MM.1S (cell line): ENCODE measurements around the gene SLC7A8.
"Not testable (repeated sequence)": the region's sequence is repeated elsewhere in the genome, so short reads cannot be mapped to it uniquely, and the experiment has no call there.

ENCODE experiments used
- DNase-seq: peaks from one replicate; pipeline ENCODE4 v3.0.0-alpha.2; 2015
- H2AFZ ChIP-seq: fragments of 300-600 bp; sonication (generic); 2 replicates; pipeline ENCODE4 v1.6.0; 2016; ENCODE audit warnings: antibody characterized with exemption, low read length
- H3F3A ChIP-seq: fragments of 300-600 bp; sonication (generic); 2 replicates; pipeline ENCODE4 v1.6.1; 2016; ENCODE audit warnings: mild to moderate bottlenecking, antibody characterized with exemption, low read length, moderate library complexity, mixed read lengths; ENCODE audit not compliant: insufficient read depth
- H3K27ac ChIP-seq: fragments of 300-600 bp; sonication (generic); 2 replicates; pipeline ENCODE4 v1.5.1; 2016; ENCODE audit warnings: mild to moderate bottlenecking, low read length
- H3K27me3 ChIP-seq: fragments of 300-600 bp; sonication (generic); replicated peaks from 2 replicates; pipeline ENCODE4 v1.6.0; 2016; ENCODE audit warnings: low read length; ENCODE audit not compliant: insufficient read depth
- H3K36me3 ChIP-seq: fragments of 300-600 bp; sonication (generic); replicated peaks from 2 replicates; pipeline ENCODE4 v1.6.1; 2016; ENCODE audit warnings: mild to moderate bottlenecking, low read length, mixed read lengths; ENCODE audit not compliant: insufficient read depth
- H3K4me1 ChIP-seq: fragments of 300-600 bp; sonication (generic); 2 replicates; pipeline ENCODE4 v1.6.1; 2016; ENCODE audit warnings: low read length, mixed read lengths
- H3K4me2 ChIP-seq: fragments of 300-600 bp; sonication (generic); 2 replicates; pipeline ENCODE4 v1.6.0; 2016; ENCODE audit warnings: low read depth, low read length
- H3K4me3 ChIP-seq: fragments of 300-600 bp; sonication (generic); 2 replicates; pipeline ENCODE4 v1.5.1; 2016; ENCODE audit warnings: low read length, mixed read lengths
- H3K79me2 ChIP-seq: fragments of 300-600 bp; sonication (generic); 2 replicates; pipeline ENCODE4 v1.6.1; 2016; ENCODE audit warnings: mixed run types, low read length, mixed read lengths
- H3K9ac ChIP-seq: fragments of 300-600 bp; sonication (generic); 2 replicates; pipeline ENCODE4 v1.6.1; 2016; ENCODE audit warnings: low read length, mixed read lengths
- H3K9me2 ChIP-seq: fragments of 300-600 bp; sonication (generic); replicated peaks from 2 replicates; pipeline ENCODE4 v1.6.1; 2016; ENCODE audit warnings: mild to moderate bottlenecking, low read length, mixed read lengths; ENCODE audit not compliant: insufficient read depth
- H3K9me3 ChIP-seq: fragments of 300-600 bp; sonication (generic); replicated peaks from 2 replicates; pipeline ENCODE4 v1.6.1; 2016; ENCODE audit warnings: mild to moderate bottlenecking, low read length, mixed read lengths; ENCODE audit not compliant: insufficient read depth
- H4K20me1 ChIP-seq: fragments of 300-600 bp; sonication (generic); 2 replicates; pipeline ENCODE4 v1.6.1; 2016; ENCODE audit warnings: mild to moderate bottlenecking, low read length, moderate library complexity, mixed read lengths; ENCODE audit not compliant: insufficient read depth
- EZH2 ChIP-seq: fragments of 300-600 bp; sonication (generic); optimal IDR thresholded peaks from 2 replicates; pipeline ENCODE3; 2017; ENCODE audit warnings: low read depth, mild to moderate bottlenecking, antibody characterized with exemption, low read length, mixed read lengths
- EZH2phosphoT487 ChIP-seq: fragments of 300-600 bp; sonication (generic); IDR thresholded peaks from 2 replicates; pipeline ENCODE4 v1.6.1; 2018; ENCODE audit warnings: antibody characterized with exemption, low read length
- TF ChIP-seq, protein P1 (sequence below): fragments of 300-600 bp; sonication (generic); IDR thresholded peaks from 2 replicates; pipeline ENCODE4 v1.5.1; 2016; ENCODE audit warnings: antibody characterized with exemption, low read length, mixed read lengths

Gene SLC7A8

DNA sequence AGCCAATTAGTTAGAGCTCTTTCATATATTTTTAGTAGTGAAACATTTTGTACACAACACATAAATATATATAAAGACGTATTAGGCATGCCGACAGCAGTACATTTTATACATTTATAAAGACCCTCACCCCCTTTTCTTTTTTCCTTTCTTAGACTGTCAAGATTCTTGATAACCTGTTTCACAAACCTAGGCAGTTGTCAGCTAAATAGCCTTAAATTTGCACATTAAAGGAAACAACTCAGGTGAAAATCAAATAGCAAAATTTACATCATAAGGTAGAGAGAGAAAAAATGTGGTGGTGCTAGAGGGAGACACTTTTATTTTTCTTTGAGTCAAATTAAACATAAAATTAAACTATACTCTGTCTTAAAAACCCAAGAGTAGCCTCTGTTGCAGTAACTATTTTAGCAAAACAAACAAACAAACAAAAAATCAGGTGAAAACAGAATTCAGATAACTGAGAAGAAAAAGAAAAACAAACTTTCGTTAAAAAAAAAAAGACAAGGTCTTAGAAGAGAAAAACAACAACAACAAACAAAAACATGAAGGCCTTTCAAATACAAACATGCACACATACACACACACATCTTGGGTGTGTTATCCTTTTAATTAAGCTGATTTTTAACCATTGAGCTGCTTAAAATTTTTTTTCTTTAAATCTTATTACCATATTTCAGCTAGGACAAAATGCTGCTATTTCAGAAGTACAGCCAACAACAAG lies 23.1 kb upstream of the SLC7A8 start:
- H3K9ac ChIP-seq = no peak overlapping the region
- no peaks in the 10 kb centered on the region for H3K9me3 ChIP-seq
- no peak overlapping the region for H3K4me3 ChIP-seq
- no peak overlapping the region for H3K4me2 ChIP-seq
- H3K36me3 ChIP-seq = no peaks in the 10 kb centered on the region
- H3K27me3 ChIP-seq = no peaks in the 10 kb centered on the region
- H3K79me2 ChIP-seq = no peaks in the 10 kb centered on the region
- TF ChIP-seq, protein P1, sequence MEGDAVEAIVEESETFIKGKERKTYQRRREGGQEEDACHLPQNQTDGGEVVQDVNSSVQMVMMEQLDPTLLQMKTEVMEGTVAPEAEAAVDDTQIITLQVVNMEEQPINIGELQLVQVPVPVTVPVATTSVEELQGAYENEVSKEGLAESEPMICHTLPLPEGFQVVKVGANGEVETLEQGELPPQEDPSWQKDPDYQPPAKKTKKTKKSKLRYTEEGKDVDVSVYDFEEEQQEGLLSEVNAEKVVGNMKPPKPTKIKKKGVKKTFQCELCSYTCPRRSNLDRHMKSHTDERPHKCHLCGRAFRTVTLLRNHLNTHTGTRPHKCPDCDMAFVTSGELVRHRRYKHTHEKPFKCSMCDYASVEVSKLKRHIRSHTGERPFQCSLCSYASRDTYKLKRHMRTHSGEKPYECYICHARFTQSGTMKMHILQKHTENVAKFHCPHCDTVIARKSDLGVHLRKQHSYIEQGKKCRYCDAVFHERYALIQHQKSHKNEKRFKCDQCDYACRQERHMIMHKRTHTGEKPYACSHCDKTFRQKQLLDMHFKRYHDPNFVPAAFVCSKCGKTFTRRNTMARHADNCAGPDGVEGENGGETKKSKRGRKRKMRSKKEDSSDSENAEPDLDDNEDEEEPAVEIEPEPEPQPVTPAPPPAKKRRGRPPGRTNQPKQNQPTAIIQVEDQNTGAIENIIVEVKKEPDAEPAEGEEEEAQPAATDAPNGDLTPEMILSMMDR = no peak
- no peak for TF ChIP-seq EZH2phosphoT487
- no peak for TF ChIP-seq EZH2
- no peaks in the 10 kb centered on the region for H3F3A ChIP-seq
- no peaks in the 10 kb centered on the region for H3K4me1 ChIP-seq
- no peak overlapping the region for H3K27ac ChIP-seq
- no peaks in the 10 kb centered on the region for H3K9me2 ChIP-seq
- H2AFZ ChIP-seq = no peak overlapping the region
- DNase-seq = no peak
- H4K20me1 ChIP-seq = no peaks in the 10 kb centered on the region

DNA sequence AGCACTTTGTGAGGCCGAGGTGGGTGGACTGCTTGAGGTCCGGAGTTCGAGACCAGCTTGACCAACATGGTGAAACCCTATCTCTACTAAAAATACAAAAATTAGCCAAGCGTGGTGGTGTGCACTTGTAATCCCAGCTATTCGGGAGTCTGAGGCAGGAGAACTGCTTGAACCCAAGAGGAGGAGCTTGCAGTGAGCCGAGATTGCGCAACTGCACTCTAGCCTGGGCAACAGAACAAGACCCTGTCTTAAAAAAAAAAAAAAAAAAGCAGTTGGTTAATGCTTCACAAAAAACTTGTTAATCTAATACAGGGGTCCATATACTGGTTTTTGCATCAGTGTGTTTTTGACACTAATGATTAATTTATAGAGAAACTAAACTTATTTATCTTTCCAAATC lies 18.5 kb upstream of the SLC7A8 start:
- Histone ChIP-seq H3K9me2 (no peaks in the 10 kb centered on the region), H3K79me2 (no peaks in the 10 kb centered on the region), H3K9me3 (no peaks in the 10 kb centered on the region), H3K27me3 (no peaks in the 10 kb centered on the region), H3K36me3 (no peaks in the 10 kb centered on the region), H3K9ac (no peak overlapping the region), H4K20me1 (no peaks in the 10 kb centered on the region), H3K4me1 (no peaks in the 10 kb centered on the region), H3K4me2 (no peak overlapping the region), H3F3A (no peaks in the 10 kb centered on the region), H2AFZ (no peak overlapping the region), H3K27ac (no peak overlapping the region), H3K4me3 (no peak overlapping the region)
- TF ChIP-seq EZH2phosphoT487 (no peak), EZH2 (no peak)
- TF ChIP-seq, protein P1 = no peak
- DNase-seq = no peak

- H3K79me2 ChIP-seq, H3K9me3 ChIP-seq, H3K27ac ChIP-seq, H3K4me3 ChIP-seq, H3K9me2 ChIP-seq, H3K9ac ChIP-seq, H4K20me1 ChIP-seq, H3F3A ChIP-seq, H3K27me3 ChIP-seq, H3K4me1 ChIP-seq, H3K36me3 ChIP-seq, H3K4me2 ChIP-seq, H2AFZ ChIP-seq, DNase-seq: not testable (repeated sequence)
Measured at GRCh38 chr14:23199141-23199540, 15.7 kb upstream of the SLC7A8 start.

GRCh38 chr14:23196487-23196886 lies 13.0 kb upstream of the SLC7A8 start:
- not testable (repeated sequence) for H3K27me3 ChIP-seq, H3F3A ChIP-seq, H2AFZ ChIP-seq, H3K4me2 ChIP-seq, H4K20me1 ChIP-seq, H3K36me3 ChIP-seq, H3K9ac ChIP-seq, DNase-seq, H3K9me3 ChIP-seq, H3K27ac ChIP-seq, H3K4me1 ChIP-seq, H3K4me3 ChIP-seq, H3K79me2 ChIP-seq, H3K9me2 ChIP-seq
